Measurements from ENCODE around the gene INO80C. TPM values are rescaled to one million over a fixed set of nuclear protein-coding genes. Genes with fewer than 3 reads are reported as not detected.

The INO80C gene
- total and polyA plus RNA-seq, 7 donors, result 3.7 to 44.9 (median 25.5) TPM

- Histone ChIP-seq H3K27me3 (no peaks in the 10 kb centered on the region), H3K36me3 (no peaks in the 10 kb centered on the region), H3K9me3 (no peaks in the 10 kb centered on the region), H3K4me1 (no peaks in the 10 kb centered on the region), H3K4me3 (no peak overlapping the region), H3K27ac (no peak overlapping the region)
- DNase-seq, result no peak
- intact Hi-C loops (cut with DNase I), result no loop called here
- TF ChIP-seq POLR2AphosphoS5 (IDR thresholded peaks at IDR 0.05) (no peak), EP300 (IDR thresholded peaks at IDR 0.05) (no peak), POLR2A (IDR thresholded peaks at IDR 0.05) (no peak), CTCF (IDR thresholded peaks at IDR 0.05) (no peak)
- WGBS, 2 donors, result 94 to 95% methylated on average over 3 of the region's 3 CpGs
Observed at GRCh38 chr18:35435401-35435800, 62.4 kb downstream of the INO80C start.

GRCh38 chr18:35432565-35433001, 65.2 kb downstream of the INO80C start:
- Histone ChIP-seq H3K27ac (no peak overlapping the region), H3K4me1 (no peaks in the 10 kb centered on the region), H3K36me3 (no peaks in the 10 kb centered on the region), H3K4me3 (no peak overlapping the region), H3K9me3 (no peaks in the 10 kb centered on the region), H3K27me3 (no peaks in the 10 kb centered on the region)
- intact Hi-C loops (cut with DNase I), result no loop called here
- no peak for DNase-seq
- WGBS, 2 donors, result 54 to 70% methylated on average over 1 of the region's 1 CpG
- TF ChIP-seq EP300 (IDR thresholded peaks at IDR 0.05) (no peak), POLR2A (IDR thresholded peaks at IDR 0.05) (no peak), CTCF (IDR thresholded peaks at IDR 0.05) (no peak), POLR2AphosphoS5 (IDR thresholded peaks at IDR 0.05) (no peak)

- Histone ChIP-seq H3K27me3 (no peaks in the 10 kb centered on the region), H3K27ac (no peak overlapping the region), H3K4me1 (no peaks in the 10 kb centered on the region), H3K36me3 (no peaks in the 10 kb centered on the region), H3K9me3 (no peaks in the 10 kb centered on the region), H3K4me3 (no peak overlapping the region)
- no peak for DNase-seq
- WGBS, 2 donors, result 81 to 85% methylated on average over 6 of the region's 6 CpGs
- TF ChIP-seq CTCF (IDR thresholded peaks at IDR 0.05) (no peak), POLR2A (IDR thresholded peaks at IDR 0.05) (no peak), EP300 (IDR thresholded peaks at IDR 0.05) (no peak), POLR2AphosphoS5 (IDR thresholded peaks at IDR 0.05) (no peak)
- intact Hi-C loops (cut with DNase I), result no loop called here
Observed at GRCh38 chr18:35431374-35431741, 66.4 kb downstream of the INO80C start.

- DNase-seq, result no peak
- WGBS, 2 donors, result 60 to 66% methylated on average over 4 of the region's 4 CpGs
- Histone ChIP-seq H3K4me1 (no peaks in the 10 kb centered on the region), H3K4me3 (no peak overlapping the region), H3K9me3 (no peaks in the 10 kb centered on the region), H3K27ac (no peak overlapping the region), H3K27me3 (no peaks in the 10 kb centered on the region), H3K36me3 (no peaks in the 10 kb centered on the region)
- intact Hi-C loops (cut with DNase I), result no loop called here
- TF ChIP-seq POLR2AphosphoS5 (IDR thresholded peaks at IDR 0.05), result no peak
- no peak for TF ChIP-seq POLR2A (IDR thresholded peaks at IDR 0.05)
- TF ChIP-seq EP300 (IDR thresholded peaks at IDR 0.05), result no peak
- no peak for TF ChIP-seq CTCF (IDR thresholded peaks at IDR 0.05)
Observed at GRCh38 chr18:35430721-35431373, 66.9 kb downstream of the INO80C start.

GRCh38 chr18:35426786-35427185, 71.0 kb downstream of the INO80C start:
- no peaks in the 10 kb centered on the region for H3K27me3 ChIP-seq

More at GRCh38 chr18:35426786-35427185, 71.0 kb downstream of the INO80C start:
- no peaks in the 10 kb centered on the region for H3K36me3 ChIP-seq
- intact Hi-C loops (cut with DNase I), result no loop called here
- no peaks in the 10 kb centered on the region for H3K4me1 ChIP-seq
- 93% methylated on average over 5 of the region's 5 CpGs for WGBS, 2 donors
- TF ChIP-seq POLR2AphosphoS5 (IDR thresholded peaks at IDR 0.05) (no peak), EP300 (IDR thresholded peaks at IDR 0.05) (no peak), CTCF (IDR thresholded peaks at IDR 0.05) (no peak), POLR2A (IDR thresholded peaks at IDR 0.05) (no peak)
- H3K9me3 ChIP-seq, result no peaks in the 10 kb centered on the region
- H3K27ac ChIP-seq, result no peak overlapping the region
- no peak for DNase-seq
- H3K4me3 ChIP-seq, result no peak overlapping the region

All from sigmoid colon (tissue), 7 donors.